ENCODE measurements around the gene RNF222. TPM values are rescaled to one million over a fixed set of nuclear protein-coding genes. Genes with fewer than 3 reads are reported as not detected.
"Not testable (repeated sequence)": the region's sequence is repeated elsewhere in the genome, so short reads cannot be mapped to it uniquely, and the experiment has no call there.

Gene RNF222
- total RNA-seq, 2 experiments from 2014 or later = not detected

- Mint-ChIP-seq H3K9me3 (no peaks in the 10 kb centered on the region), H3K27me3 (no peaks in the 10 kb centered on the region), H3K36me3 (peaks cover 49% of the 10 kb centered on the region), H3K27ac (peak within 1 kb of the TSS; percentile 77), H3K4me3 (peak within 1 kb of the TSS; percentile 90), H3K4me1 (ENCODE audit: low read depth) (peaks cover 54% of the 10 kb centered on the region)
- ChIA-PET POLR2A (interaction anchor here (0.7 to 1.6 kb wide), 10 partner anchors 15 to 689 kb away, joined by 3 to 5 read pairs (median 3); partner anchors contain the start of genes AURKB, CTC1, MYH10 and NDEL1), CTCF (interaction anchor here (0.8 to 2.2 kb wide), 11 partner anchors 8 to 370 kb away, joined by 3 to 10 read pairs (median 4); partner anchors contain the start of genes RANGRF and SLC25A35)
- intact Hi-C loops (cut with micrococcal nuclease) = no loop called here
- DNase-seq = peak; percentile 95
These were observed 21.2 kb downstream of the RNF222 start, which contains the start of gene KRABD2 for GRCh38 chr17:8376271-8377067. Gene KRABD2, minus strand, starts transcription at chr17:8376704.

GRCh38 chr17:8375738-8376259 lies 21.8 kb downstream of the RNF222 start:
- H3K9me3 Mint-ChIP-seq = no peaks in the 10 kb centered on the region
- CTCF ChIA-PET = interaction anchor here (1.0 to 2.2 kb wide), 8 partner anchors 8 to 370 kb away, joined by 3 to 10 read pairs (median 4); partner anchors contain the start of gene SLC25A35
- H3K27ac Mint-ChIP-seq = peak overlapping the region; percentile 77
- intact Hi-C loops (cut with micrococcal nuclease) = no loop called here
- H3K4me3 Mint-ChIP-seq = peak overlapping the region; percentile 90
- H3K27me3 Mint-ChIP-seq = no peaks in the 10 kb centered on the region
- DNase-seq = no peak
- peaks cover 42% of the 10 kb centered on the region for H3K36me3 Mint-ChIP-seq
- peaks cover 47% of the 10 kb centered on the region for H3K4me1 Mint-ChIP-seq (ENCODE audit: low read depth)
- POLR2A ChIA-PET = interaction anchor here (0.6 to 1.4 kb wide), 4 partner anchors 16 to 238 kb away, joined by 3 to 5 read pairs (median 4); partner anchors contain the start of genes AURKB and NDEL1

- H3K27ac Mint-ChIP-seq; H3K4me3 Mint-ChIP-seq; intact Hi-C loops (cut with micrococcal nuclease); H3K27me3 Mint-ChIP-seq; CTCF ChIA-PET; POLR2A ChIA-PET; H3K9me3 Mint-ChIP-seq; DNase-seq: not testable (repeated sequence)
- Mint-ChIP-seq H3K36me3 (peaks cover 30% of the 10 kb centered on the region), H3K4me1 (ENCODE audit: low read depth) (peaks cover 30% of the 10 kb centered on the region)
These were observed 23.8 kb downstream of the RNF222 start for GRCh38 chr17:8373856-8374255.

GRCh38 chr17:8372422-8372821 lies 25.2 kb downstream of the RNF222 start:
- H3K4me3 Mint-ChIP-seq = no peak overlapping the region
- H3K27me3 Mint-ChIP-seq = no peaks in the 10 kb centered on the region
- ChIA-PET CTCF (interaction anchor here (1.0 kb wide), 1 partner anchor 11 kb away, joined by 3 read pairs; no protein-coding TSS in a partner anchor), POLR2A (no interaction called here)
- intact Hi-C loops (cut with micrococcal nuclease) = no loop called here
- H3K4me1 Mint-ChIP-seq (ENCODE audit: low read depth) = peaks cover 17% of the 10 kb centered on the region
- no peak for DNase-seq
- no peak overlapping the region for H3K27ac Mint-ChIP-seq
- no peaks in the 10 kb centered on the region for H3K9me3 Mint-ChIP-seq
- peaks cover 21% of the 10 kb centered on the region for H3K36me3 Mint-ChIP-seq

GRCh38 chr17:8371786-8372185 lies 25.8 kb downstream of the RNF222 start:
- POLR2A ChIA-PET = no interaction called here
- no peaks in the 10 kb centered on the region for H3K9me3 Mint-ChIP-seq
- CTCF ChIA-PET = interaction anchor here (0.6 to 1.0 kb wide), 2 partner anchors 12 to 14 kb away, joined by 3 read pairs; no protein-coding TSS in a partner anchor
- no peak overlapping the region for H3K27ac Mint-ChIP-seq
- H3K4me1 Mint-ChIP-seq (ENCODE audit: low read depth) = peaks cover 11% of the 10 kb centered on the region
- no peaks in the 10 kb centered on the region for H3K27me3 Mint-ChIP-seq
- no peak for DNase-seq
- H3K36me3 Mint-ChIP-seq = peaks cover 15% of the 10 kb centered on the region
- no peak overlapping the region for H3K4me3 Mint-ChIP-seq
- intact Hi-C loops (cut with micrococcal nuclease) = no loop called here

- Mint-ChIP-seq H3K27me3 (no peaks in the 10 kb centered on the region), H3K9me3 (no peaks in the 10 kb centered on the region), H3K36me3 (peaks cover 13% of the 10 kb centered on the region), H3K27ac (no peak overlapping the region), H3K4me1 (ENCODE audit: low read depth) (no peaks in the 10 kb centered on the region), H3K4me3 (no peak overlapping the region)
- ChIA-PET POLR2A (no interaction called here), CTCF (interaction anchor here (0.8 kb wide), 1 partner anchor 14 kb away, joined by 3 read pairs; no protein-coding TSS in a partner anchor)
- DNase-seq = no peak
- intact Hi-C loops (cut with micrococcal nuclease) = no loop called here
These were observed 27.7 kb downstream of the RNF222 start for GRCh38 chr17:8369944-8370343.

- intact Hi-C loops (cut with micrococcal nuclease) = no loop called here
- no peak for DNase-seq
- ChIA-PET CTCF (interaction anchor here (1.2 kb wide), 1 partner anchor 9 kb away, joined by 3 read pairs; no protein-coding TSS in a partner anchor), POLR2A (no interaction called here)
- peaks cover 13% of the 10 kb centered on the region for H3K36me3 Mint-ChIP-seq
- no peak overlapping the region for H3K4me3 Mint-ChIP-seq
- H3K27me3 Mint-ChIP-seq = no peaks in the 10 kb centered on the region
- H3K9me3 Mint-ChIP-seq = no peaks in the 10 kb centered on the region
- no peak overlapping the region for H3K27ac Mint-ChIP-seq
- no peaks in the 10 kb centered on the region for H3K4me1 Mint-ChIP-seq (ENCODE audit: low read depth)
These were observed 29.4 kb downstream of the RNF222 start for GRCh38 chr17:8368193-8368592.

- DNase-seq = no peak
- Mint-ChIP-seq H3K4me1 (ENCODE audit: low read depth) (no peaks in the 10 kb centered on the region), H3K36me3 (peaks cover 12% of the 10 kb centered on the region), H3K27me3 (no peaks in the 10 kb centered on the region), H3K4me3 (no peak overlapping the region), H3K9me3 (no peaks in the 10 kb centered on the region), H3K27ac (no peak overlapping the region)
- ChIA-PET POLR2A (no interaction called here), CTCF (no interaction called here)
- intact Hi-C loops (cut with micrococcal nuclease) = no loop called here
These were observed 31.4 kb downstream of the RNF222 start for GRCh38 chr17:8366231-8366630.

GRCh38 chr17:8365143-8365542 lies 32.5 kb downstream of the RNF222 start:
- CTCF ChIA-PET = no interaction called here
- Mint-ChIP-seq H3K4me3 (no peak overlapping the region), H3K27ac (no peak overlapping the region), H3K27me3 (no peaks in the 10 kb centered on the region), H3K36me3 (peaks cover 11% of the 10 kb centered on the region), H3K9me3 (no peaks in the 10 kb centered on the region), H3K4me1 (ENCODE audit: low read depth) (no peaks in the 10 kb centered on the region)
- POLR2A ChIA-PET = no interaction called here
- DNase-seq = no peak
- intact Hi-C loops (cut with micrococcal nuclease) = no loop called here

GRCh38 chr17:8362651-8363332 lies 34.8 kb downstream of the RNF222 start:
- Mint-ChIP-seq H3K4me3 (no peak overlapping the region), H3K27ac (no peak overlapping the region), H3K4me1 (ENCODE audit: low read depth) (peaks cover 5% of the 10 kb centered on the region), H3K9me3 (no peaks in the 10 kb centered on the region), H3K36me3 (no peaks in the 10 kb centered on the region), H3K27me3 (no peaks in the 10 kb centered on the region)
- POLR2A ChIA-PET = no interaction called here
- CTCF ChIA-PET = no interaction called here
- intact Hi-C loops (cut with micrococcal nuclease) = no loop called here
- no peak for DNase-seq

- CTCF ChIA-PET = no interaction called here
- Mint-ChIP-seq H3K36me3 (no peaks in the 10 kb centered on the region), H3K27me3 (no peaks in the 10 kb centered on the region), H3K4me3 (no peak overlapping the region), H3K27ac (no peak overlapping the region), H3K4me1 (ENCODE audit: low read depth) (peaks cover 5% of the 10 kb centered on the region), H3K9me3 (no peaks in the 10 kb centered on the region)
- POLR2A ChIA-PET = no interaction called here
- DNase-seq = no peak
- intact Hi-C loops (cut with micrococcal nuclease) = no loop called here
These were observed 36.9 kb downstream of the RNF222 start for GRCh38 chr17:8360751-8361150.

- no peak for DNase-seq
- intact Hi-C loops (cut with micrococcal nuclease) = no loop called here
- no peaks in the 10 kb centered on the region for H3K36me3 Mint-ChIP-seq
- H3K9me3 Mint-ChIP-seq = no peaks in the 10 kb centered on the region
- H3K4me1 Mint-ChIP-seq (ENCODE audit: low read depth) = peaks cover 5% of the 10 kb centered on the region
- no peak overlapping the region for H3K27ac Mint-ChIP-seq
- H3K4me3 Mint-ChIP-seq = no peak overlapping the region
- no peaks in the 10 kb centered on the region for H3K27me3 Mint-ChIP-seq
- ChIA-PET CTCF (no interaction called here), POLR2A (no interaction called here)
These were observed 37.4 kb downstream of the RNF222 start for GRCh38 chr17:8360260-8360659.

All from activated CD4-positive, alpha-beta memory T cell treated with anti-CD3 and anti-CD28 coated beads for 36 hours (primary cell).